Activated CD4-positive, alpha-beta T cell treated with anti-CD3 and anti-CD28 coated beads for 36 hours (primary cell): Measurements from ENCODE around the gene CCNYL1. TPM values are rescaled to one million over a fixed set of nuclear protein-coding genes. Genes with fewer than 3 reads are reported as not detected.
"Not testable (repeated sequence)": the region's sequence is repeated elsewhere in the genome, so short reads cannot be mapped to it uniquely, and the experiment has no call there.

Source experiments
- ATAC-seq: fragments of 200-7000 bp; cut with Tn5 transposase; one replicate; pipeline ENCODE4 v1.10.0; 2021; ENCODE audit warnings: mild to moderate bottlenecking, moderate library complexity
- CTCF ChIA-PET: fragments of 350-600 bp; sonication (Branson Sonifier 250); formaldehyde crosslinking; loops from one replicate; lab custom pipeline; 2021; ENCODE audit warnings: antibody characterized with exemption; lab: Charles Lee
- POLR2A ChIA-PET: fragments of 350-600 bp; sonication (Branson Sonifier 250); formaldehyde crosslinking; loops from one replicate; lab custom pipeline; 2021; ENCODE audit warnings: antibody characterized with exemption, inconsistent platforms; lab: Charles Lee
- DNase-seq: peaks from one replicate; pipeline ENCODE4 v3.0.0-alpha.2; 2020
- H3K27ac Mint-ChIP-seq: one replicate; pipeline ENCODE4 v1.8.0; 2021; ENCODE audit warnings: mixed read lengths
- H3K27me3 Mint-ChIP-seq: one replicate; pipeline ENCODE4 v1.8.0; 2021; ENCODE audit warnings: mixed read lengths
- H3K36me3 Mint-ChIP-seq: one replicate; pipeline ENCODE4 v1.8.0; 2021; ENCODE audit warnings: low read depth, mixed read lengths
- H3K4me1 Mint-ChIP-seq: one replicate; pipeline ENCODE4 v1.8.0; 2021; ENCODE audit warnings: mixed read lengths
- H3K4me3 Mint-ChIP-seq: one replicate; pipeline ENCODE4 v1.8.0; 2021; ENCODE audit warnings: mild to moderate bottlenecking, moderate library complexity, mixed read lengths
- H3K9me3 Mint-ChIP-seq: one replicate; pipeline ENCODE4 v1.8.0; 2021; ENCODE audit warnings: low read depth, mixed read lengths
- intact Hi-C, 2 experiments: fragments of 100-400 bp; cut with DNase I in 1 of 2; cut with micrococcal nuclease in 1 of 2; formaldehyde crosslinking; loops; one replicate each; pipeline versions ENCODE4 v1.14.2 to v1.15.1; 2022 to 2024; cut with DNase I, micrococcal nuclease
- total RNA-seq, 2 experiments: library from RNA; stranded (reverse); gene quantifications; one replicate each; pipeline ENCODE4 v1.2.3, GENCODE V29; 2021

CCNYL1 gene
- total RNA-seq, 2 experiments from 2014 or later = 4.0 to 5.5 TPM

DNA sequence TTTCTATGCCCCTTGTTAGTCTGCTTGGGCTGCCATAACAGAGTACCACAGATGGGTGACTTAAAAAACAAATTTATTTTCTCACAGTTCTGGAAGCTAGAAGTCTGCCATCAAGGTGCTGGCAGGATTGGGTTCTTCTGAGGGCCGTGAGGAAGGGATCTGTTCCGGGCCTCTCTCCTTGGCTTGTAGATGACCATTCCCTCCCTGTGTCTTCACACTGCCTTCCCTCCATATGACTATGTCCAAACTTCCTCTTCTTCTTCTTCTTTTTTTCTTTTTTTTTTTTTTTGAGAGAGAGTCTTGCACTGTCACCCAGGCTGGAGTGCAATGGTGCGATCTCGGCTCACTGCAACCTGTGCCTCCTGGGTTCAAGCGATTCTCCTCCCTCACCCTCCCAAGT lies 13.1 kb upstream of the CCNYL1 start:
- DNase-seq = no peak
- ChIA-PET CTCF (interaction anchor here (0.6 kb wide), 1 partner anchor 357 kb away, joined by 3 read pairs; no protein-coding TSS in a partner anchor), POLR2A (no interaction called here)
- H3K4me3 Mint-ChIP-seq = no peak overlapping the region
- no peak for ATAC-seq
- no peaks in the 10 kb centered on the region for H3K9me3 Mint-ChIP-seq
- H3K27me3 Mint-ChIP-seq = no peaks in the 10 kb centered on the region
- H3K27ac Mint-ChIP-seq = no peak overlapping the region
- intact Hi-C loops = no loop called here
- H3K36me3 Mint-ChIP-seq = no peaks in the 10 kb centered on the region
- H3K4me1 Mint-ChIP-seq = no peaks in the 10 kb centered on the region

DNA sequence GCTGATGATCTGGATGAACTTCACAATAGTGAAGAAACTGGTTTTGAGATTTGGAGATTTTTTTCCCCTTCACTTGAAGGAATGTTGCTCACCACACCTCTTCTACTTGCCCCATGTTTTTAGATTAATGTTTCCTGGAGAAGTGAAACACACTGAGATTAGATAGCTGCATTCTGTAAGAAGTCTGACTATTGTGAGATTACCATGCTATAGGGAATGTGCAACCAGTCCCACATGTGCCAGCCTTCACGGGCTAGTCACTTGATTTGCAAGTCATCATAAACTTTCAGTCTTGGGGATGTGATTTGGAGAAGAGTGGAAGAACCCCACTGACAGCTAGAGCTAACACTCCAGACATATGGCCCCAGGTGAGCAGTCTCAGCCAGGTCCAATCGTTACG lies 7.4 kb upstream of the CCNYL1 start:
- POLR2A ChIA-PET = no interaction called here

DNA sequence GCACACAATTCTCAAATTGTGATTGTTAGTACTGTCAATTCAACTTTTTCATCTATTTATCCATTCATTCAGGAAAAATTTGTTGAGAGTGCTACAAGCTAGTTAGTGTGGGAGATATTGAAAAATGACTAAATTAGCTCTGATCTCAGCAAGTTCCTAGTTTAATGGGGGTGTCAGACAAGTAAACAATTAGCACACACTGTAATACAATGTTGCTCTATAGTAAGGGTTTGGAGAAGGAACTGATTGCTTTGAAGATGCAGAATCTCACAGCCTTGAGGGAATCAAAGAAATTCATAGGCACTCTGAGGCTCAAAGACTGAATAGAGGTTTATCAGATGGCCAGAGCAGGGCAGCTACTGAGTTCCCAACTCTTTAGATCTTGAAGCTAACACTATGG lies 6.8 kb upstream of the CCNYL1 start:
- no peaks in the 10 kb centered on the region for H3K9me3 Mint-ChIP-seq
- ATAC-seq (no peak), DNase-seq (no peak)
- peaks cover 6% of the 10 kb centered on the region for H3K4me1 Mint-ChIP-seq
- intact Hi-C loops = no loop called here
- no peaks in the 10 kb centered on the region for H3K27me3 Mint-ChIP-seq
- H3K4me3 Mint-ChIP-seq = no peak overlapping the region
- POLR2A ChIA-PET = no interaction called here
- no peaks in the 10 kb centered on the region for H3K36me3 Mint-ChIP-seq
- H3K27ac Mint-ChIP-seq = no peak overlapping the region
- CTCF ChIA-PET = interaction anchor here (2.7 kb wide), 1 partner anchor 12 kb away, joined by 11 read pairs; no protein-coding TSS in a partner anchor

More for the DNA sequence above, 7.4 kb upstream of the CCNYL1 start:
- intact Hi-C loops = no loop called here
- H3K27me3 Mint-ChIP-seq = no peaks in the 10 kb centered on the region
- ATAC-seq (no peak), DNase-seq (no peak)
- H3K4me3 Mint-ChIP-seq = no peak overlapping the region
- no peak overlapping the region for H3K27ac Mint-ChIP-seq
- H3K36me3 Mint-ChIP-seq = no peaks in the 10 kb centered on the region
- H3K9me3 Mint-ChIP-seq = no peaks in the 10 kb centered on the region
- H3K4me1 Mint-ChIP-seq = peaks cover 6% of the 10 kb centered on the region
- CTCF ChIA-PET = interaction anchor here (2.7 kb wide), 1 partner anchor 11 kb away, joined by 11 read pairs; no protein-coding TSS in a partner anchor

DNA sequence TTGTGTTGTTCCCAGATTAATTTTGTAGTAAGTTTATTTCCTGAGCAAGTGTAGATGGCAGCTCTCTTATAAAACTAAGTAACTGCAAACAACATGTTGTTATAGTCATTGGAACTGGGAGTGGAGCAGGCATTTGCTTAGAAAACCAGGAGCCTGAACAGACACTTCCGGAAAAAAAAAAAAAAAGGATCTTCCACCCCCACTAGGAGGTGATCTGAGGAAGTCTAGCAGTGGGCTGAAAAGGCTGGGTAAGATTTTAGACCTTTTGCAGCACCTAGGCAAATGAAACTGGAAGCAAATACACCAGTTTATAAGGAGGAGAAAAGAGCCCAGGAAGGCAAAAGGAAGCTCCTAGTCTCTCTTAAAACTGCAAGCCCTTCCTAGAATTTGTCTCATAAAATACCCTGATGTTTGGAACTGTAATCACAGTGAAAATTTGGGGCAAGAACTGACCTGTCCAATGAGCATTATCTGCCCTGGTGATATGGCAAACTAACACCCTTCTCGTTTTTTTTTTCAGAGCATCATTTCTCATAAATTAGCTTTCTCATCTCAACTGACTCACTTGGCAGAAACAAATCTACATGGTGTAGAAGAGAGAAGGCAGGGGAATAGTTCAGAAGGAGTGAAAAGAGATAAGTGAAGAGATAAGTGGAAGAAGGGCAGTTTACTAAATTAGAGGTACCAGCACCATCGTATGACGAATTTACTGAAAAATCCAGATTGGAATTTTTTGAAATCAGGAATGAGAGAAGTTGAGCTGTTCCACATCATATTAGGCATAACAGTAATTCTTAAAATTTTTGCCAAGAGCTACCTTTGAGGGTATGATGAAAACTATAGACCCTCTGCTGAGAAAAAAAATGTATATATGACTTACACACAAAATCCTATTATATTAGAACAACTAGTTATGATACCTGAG lies 4.2 kb upstream of the CCNYL1 start:
- ChIA-PET POLR2A (no interaction called here), CTCF (interaction anchor here (1.1 kb wide), 1 partner anchor 36 kb away, joined by 3 read pairs; no protein-coding TSS in a partner anchor)
- Mint-ChIP-seq H3K4me1 (peaks cover 9% of the 10 kb centered on the region), H3K9me3 (no peaks in the 10 kb centered on the region), H3K4me3 (no peak overlapping the region), H3K27me3 (no peaks in the 10 kb centered on the region), H3K27ac (peak overlapping the region; percentile 9), H3K36me3 (no peaks in the 10 kb centered on the region)
- intact Hi-C loops = no loop called here
- no peak for ATAC-seq
- DNase-seq = no peak

DNA sequence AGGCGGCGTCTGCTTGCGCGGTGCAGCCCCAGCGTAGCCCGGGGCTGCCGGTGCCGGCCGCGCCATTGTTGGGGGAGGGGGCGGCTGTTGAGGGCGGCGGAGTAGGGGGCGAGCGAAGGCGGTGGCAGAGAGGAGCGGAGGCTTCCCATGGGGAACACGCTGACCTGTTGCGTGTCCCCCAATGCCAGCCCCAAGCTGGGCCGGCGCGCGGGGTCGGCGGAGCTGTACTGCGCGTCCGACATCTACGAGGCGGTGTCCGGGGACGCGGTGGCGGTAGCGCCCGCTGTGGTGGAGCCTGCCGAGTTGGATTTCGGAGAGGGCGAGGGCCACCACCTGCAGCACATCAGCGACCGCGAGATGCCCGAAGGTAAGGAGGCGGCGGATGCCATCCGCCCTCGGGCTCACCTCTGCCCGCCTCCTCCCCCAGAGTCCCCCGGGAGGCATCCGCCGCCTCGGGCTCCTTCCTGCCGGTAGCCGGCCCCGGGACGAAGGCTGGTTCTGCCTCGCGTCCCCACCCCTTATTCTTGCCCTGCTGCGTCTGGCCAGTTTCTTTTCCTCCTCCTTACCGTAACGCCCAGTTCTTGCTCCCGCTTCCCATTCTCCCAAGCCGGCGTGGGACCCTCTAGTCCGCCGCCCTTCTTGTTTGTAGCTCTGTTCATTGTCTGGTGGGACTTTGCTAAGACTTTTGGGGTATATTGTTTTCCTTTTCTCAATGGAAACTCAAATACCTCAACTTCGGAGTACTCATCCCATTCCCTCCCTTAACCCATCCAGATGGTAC lies 500 bp downstream of the CCNYL1 start:
- Mint-ChIP-seq H3K36me3 (peaks cover 6% of the 10 kb centered on the region), H3K27ac (peak overlapping the region; percentile 63), H3K4me3 (peak overlapping the region; percentile 83), H3K27me3 (no peaks in the 10 kb centered on the region), H3K9me3 (no peaks in the 10 kb centered on the region), H3K4me1 (peaks cover 25% of the 10 kb centered on the region)
- CTCF ChIA-PET = interaction anchor here (0.5 to 1.6 kb wide), 13 partner anchors 11 to 363 kb away, joined by 3 to 8 read pairs (median 4); partner anchors contain the start of gene METTL21A
- peak; percentile 17 for ATAC-seq
- DNase-seq = peak; percentile 72
- POLR2A ChIA-PET = interaction anchor here (0.7 to 1.2 kb wide), 6 partner anchors 10 to 181 kb away, joined by 3 to 10 read pairs (median 3); partner anchors contain the start of gene METTL21A
- intact Hi-C loops = loop anchor here (1.0 to 5.0 kb wide), 9 partner anchors 24 to 1553 kb away; partner anchors contain the start of genes METTL21A (in 2 of the 2), CREB1 (in 1 of the 2), EEF1B2 (in 1 of the 2) and FZD5 (in 1 of the 2)

DNA sequence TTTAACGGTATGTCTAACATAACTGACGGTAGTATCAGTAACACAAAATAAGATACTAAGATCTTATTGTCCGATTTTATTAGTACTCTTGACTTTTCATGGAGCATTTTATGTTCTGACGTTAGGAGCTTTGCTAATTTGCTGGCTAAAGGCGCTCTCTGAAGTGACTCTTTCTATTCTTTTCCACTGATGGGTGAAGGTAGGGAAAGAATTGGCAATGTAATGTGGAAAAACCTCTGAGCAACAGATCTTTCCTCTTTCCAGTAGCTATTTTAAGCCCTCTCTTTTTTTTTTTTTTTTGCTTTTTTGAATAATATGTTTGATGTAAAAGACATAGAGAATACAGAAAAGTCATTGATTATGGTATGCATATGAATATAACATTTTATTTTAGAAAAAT lies 4.6 kb downstream of the CCNYL1 start:
- Mint-ChIP-seq H3K9me3 (no peaks in the 10 kb centered on the region), H3K27me3 (no peaks in the 10 kb centered on the region), H3K4me1 (peaks cover 16% of the 10 kb centered on the region), H3K36me3 (peaks cover 6% of the 10 kb centered on the region), H3K4me3 (no peak overlapping the region), H3K27ac (no peak overlapping the region)
- intact Hi-C loops = no loop called here
- DNase-seq = no peak
- POLR2A ChIA-PET = no interaction called here
- no peak for ATAC-seq
- CTCF ChIA-PET = interaction anchor here (0.6 to 1.3 kb wide), 2 partner anchors 12 to 357 kb away, joined by 3 to 5 read pairs; no protein-coding TSS in a partner anchor

DNA sequence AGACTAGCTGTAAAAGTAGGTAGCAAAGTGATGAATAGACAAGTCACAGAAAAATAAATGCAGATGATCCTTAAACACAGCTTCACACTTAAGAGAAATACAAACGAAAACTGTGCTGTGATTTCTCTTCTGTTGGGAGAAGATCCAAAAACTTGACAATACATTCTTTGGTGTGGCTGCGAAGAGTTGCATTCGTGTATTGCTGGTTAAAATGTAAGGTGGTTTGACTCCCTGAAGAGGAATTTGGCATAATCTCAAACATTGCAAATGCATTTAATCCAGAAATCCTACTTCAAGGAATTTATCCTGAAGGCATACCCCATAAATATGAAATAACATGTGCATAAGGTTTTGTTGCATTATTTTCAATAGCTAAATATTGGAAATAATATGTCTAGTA lies 7.1 kb downstream of the CCNYL1 start:
- ChIA-PET POLR2A (no interaction called here), CTCF (interaction anchor here (0.6 to 1.2 kb wide), 3 partner anchors 8 to 155 kb away, joined by 3 read pairs; no protein-coding TSS in a partner anchor)
- no peaks in the 10 kb centered on the region for H3K9me3 Mint-ChIP-seq
- ATAC-seq = no peak
- no peak overlapping the region for H3K27ac Mint-ChIP-seq
- DNase-seq = no peak
- intact Hi-C loops = no loop called here
- no peak overlapping the region for H3K4me3 Mint-ChIP-seq
- H3K4me1 Mint-ChIP-seq = peaks cover 16% of the 10 kb centered on the region
- H3K36me3 Mint-ChIP-seq = peaks cover 6% of the 10 kb centered on the region
- no peaks in the 10 kb centered on the region for H3K27me3 Mint-ChIP-seq

DNA sequence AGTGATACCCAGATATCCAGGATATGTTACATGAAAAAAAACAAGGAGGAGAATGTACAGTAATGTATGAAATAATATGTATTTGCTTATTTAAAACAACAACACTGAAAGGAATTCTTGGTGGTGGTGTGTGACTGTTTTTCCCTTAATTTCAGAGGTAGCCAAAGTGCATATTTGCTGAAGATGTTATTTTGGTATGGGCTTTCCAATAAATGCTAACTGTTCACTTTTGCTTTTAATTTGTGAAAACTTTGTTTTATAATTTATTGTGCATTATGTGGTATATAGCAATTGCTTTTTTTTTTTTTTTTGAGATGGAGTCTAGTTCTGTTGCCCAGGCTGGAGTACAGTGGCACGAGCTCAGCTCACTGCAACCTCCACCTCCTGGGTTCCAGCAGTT lies 7.6 kb downstream of the CCNYL1 start:
- no peak overlapping the region for H3K27ac Mint-ChIP-seq
- peaks cover 16% of the 10 kb centered on the region for H3K4me1 Mint-ChIP-seq
- ChIA-PET POLR2A (no interaction called here), CTCF (interaction anchor here (0.6 to 1.2 kb wide), 3 partner anchors 8 to 155 kb away, joined by 3 read pairs; no protein-coding TSS in a partner anchor)
- no peaks in the 10 kb centered on the region for H3K9me3 Mint-ChIP-seq
- intact Hi-C loops = no loop called here
- DNase-seq (no peak), ATAC-seq (no peak)
- H3K27me3 Mint-ChIP-seq = no peaks in the 10 kb centered on the region
- H3K36me3 Mint-ChIP-seq = peaks cover 6% of the 10 kb centered on the region
- H3K4me3 Mint-ChIP-seq = no peak overlapping the region

DNA sequence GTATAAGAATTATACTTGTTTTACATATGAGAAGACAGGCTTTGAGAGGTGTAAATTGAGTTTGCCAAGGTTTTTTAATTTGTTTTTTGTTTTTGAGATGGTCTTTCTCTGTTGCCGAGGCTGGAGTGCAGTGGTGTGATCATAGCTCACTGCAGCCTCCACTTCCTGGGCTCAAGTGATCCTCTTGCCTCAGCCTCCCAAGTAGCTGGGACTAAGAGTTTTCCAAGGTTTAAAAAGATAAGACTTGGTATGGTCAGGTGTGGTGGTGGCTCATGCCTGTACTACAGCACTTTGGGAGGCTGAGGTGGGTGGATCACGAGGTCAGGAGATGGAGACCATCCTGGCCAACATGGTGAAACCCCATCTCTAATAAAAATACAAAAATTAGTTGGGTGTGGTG lies 8.2 kb downstream of the CCNYL1 start:
- H3K4me1 Mint-ChIP-seq = peaks cover 18% of the 10 kb centered on the region
- H3K27me3 Mint-ChIP-seq, DNase-seq, intact Hi-C loops, H3K9me3 Mint-ChIP-seq, H3K36me3 Mint-ChIP-seq, H3K27ac Mint-ChIP-seq, H3K4me3 Mint-ChIP-seq, ATAC-seq: not testable (repeated sequence)
- ChIA-PET CTCF (interaction anchor here (0.8 to 1.2 kb wide), 2 partner anchors 9 to 156 kb away, joined by 3 read pairs; no protein-coding TSS in a partner anchor), POLR2A (interaction anchor here (0.6 kb wide), 1 partner anchor 14 kb away, joined by 3 read pairs; no protein-coding TSS in a partner anchor)

DNA sequence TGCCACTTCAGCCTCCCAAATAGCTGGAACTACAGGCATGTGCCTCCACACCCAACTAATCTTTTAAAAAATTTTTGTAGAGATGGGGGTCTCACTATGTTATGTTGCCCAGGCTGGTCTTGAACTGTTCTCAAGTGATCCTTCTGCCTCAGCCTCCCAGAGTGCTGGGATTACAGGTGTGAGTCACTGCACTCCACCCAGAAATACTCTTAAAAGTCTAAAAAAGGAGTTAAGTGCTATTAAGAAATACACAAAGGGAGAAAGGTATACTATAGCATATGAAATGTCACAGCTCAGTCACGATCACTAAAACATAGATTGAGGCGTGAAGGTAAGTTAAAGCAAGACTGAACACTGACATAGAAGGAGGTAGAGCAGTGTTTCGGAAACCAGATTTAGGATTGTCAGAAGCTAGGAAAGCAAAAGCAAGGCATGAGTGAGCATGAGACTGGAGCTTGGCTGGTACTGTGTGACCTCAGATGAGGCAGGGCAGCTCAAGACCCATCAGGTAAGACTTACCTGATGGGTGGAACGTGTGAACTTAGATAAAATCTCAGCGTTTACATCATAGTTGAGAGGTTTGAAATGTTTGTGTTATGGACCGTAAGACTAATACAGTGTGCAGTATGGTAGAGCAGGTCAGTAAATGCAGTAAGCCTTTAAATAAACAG lies 9.2 kb downstream of the CCNYL1 start:
- intact Hi-C loops = no loop called here
- no peak for ATAC-seq
- no peak for DNase-seq
- Mint-ChIP-seq H3K27me3 (no peaks in the 10 kb centered on the region), H3K4me1 (peaks cover 20% of the 10 kb centered on the region), H3K4me3 (no peak overlapping the region), H3K9me3 (no peaks in the 10 kb centered on the region), H3K27ac (no peak overlapping the region), H3K36me3 (peaks cover under 1% of the 10 kb centered on the region)
- CTCF ChIA-PET = interaction anchor here (0.6 kb wide), 1 partner anchor 711 kb away, joined by 3 read pairs; no protein-coding TSS in a partner anchor
- POLR2A ChIA-PET = interaction anchor here (0.5 kb wide), 1 partner anchor 299 kb away, joined by 3 read pairs; no protein-coding TSS in a partner anchor
